NCI-H226 (cell line): ENCODE measurements around the gene CHD9.

Source experiments
- DNase-seq: peaks from one replicate; pipeline ENCODE4 v3.0.0-alpha.2; 2015

Gene CHD9

DNA sequence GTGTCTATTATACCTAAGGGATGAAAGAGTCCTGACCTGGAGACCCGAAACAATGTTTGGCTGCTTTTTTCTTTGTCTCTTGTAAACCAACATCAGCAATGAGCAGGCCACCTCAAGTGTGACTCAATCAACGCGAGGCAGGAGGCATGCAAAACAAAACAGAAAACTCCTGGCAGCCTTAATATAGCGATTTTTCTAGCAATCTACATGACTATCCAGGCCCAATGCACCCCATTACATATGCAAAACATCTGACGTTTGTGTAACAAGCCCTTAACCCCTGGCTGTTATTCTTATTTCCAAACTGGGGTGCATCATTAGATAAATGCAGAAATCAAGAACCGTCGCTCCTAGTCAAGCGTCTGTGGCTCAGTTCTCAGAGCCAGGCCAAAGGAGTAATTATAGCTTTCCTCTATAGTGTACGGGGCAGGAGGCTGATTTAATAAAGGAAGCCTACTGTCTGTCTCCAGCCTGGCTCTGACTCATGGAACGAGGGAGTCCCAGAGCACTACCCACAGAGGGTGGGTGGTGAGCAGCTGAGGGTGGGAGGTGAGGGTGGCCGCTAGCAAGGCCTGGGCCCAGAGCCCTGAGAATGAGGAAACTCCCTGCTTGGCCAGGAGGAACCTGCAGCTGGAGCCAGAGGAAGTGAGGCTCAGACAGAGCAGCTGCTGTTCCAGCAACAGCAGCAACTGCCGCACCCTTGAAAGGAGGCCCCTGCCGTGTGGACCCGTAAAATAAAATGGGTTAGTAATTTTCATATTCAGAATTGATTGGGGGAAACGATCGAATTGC is 43.9 kb downstream of the CHD9 start:
- DNase-seq, result peak; percentile 99

DNA sequence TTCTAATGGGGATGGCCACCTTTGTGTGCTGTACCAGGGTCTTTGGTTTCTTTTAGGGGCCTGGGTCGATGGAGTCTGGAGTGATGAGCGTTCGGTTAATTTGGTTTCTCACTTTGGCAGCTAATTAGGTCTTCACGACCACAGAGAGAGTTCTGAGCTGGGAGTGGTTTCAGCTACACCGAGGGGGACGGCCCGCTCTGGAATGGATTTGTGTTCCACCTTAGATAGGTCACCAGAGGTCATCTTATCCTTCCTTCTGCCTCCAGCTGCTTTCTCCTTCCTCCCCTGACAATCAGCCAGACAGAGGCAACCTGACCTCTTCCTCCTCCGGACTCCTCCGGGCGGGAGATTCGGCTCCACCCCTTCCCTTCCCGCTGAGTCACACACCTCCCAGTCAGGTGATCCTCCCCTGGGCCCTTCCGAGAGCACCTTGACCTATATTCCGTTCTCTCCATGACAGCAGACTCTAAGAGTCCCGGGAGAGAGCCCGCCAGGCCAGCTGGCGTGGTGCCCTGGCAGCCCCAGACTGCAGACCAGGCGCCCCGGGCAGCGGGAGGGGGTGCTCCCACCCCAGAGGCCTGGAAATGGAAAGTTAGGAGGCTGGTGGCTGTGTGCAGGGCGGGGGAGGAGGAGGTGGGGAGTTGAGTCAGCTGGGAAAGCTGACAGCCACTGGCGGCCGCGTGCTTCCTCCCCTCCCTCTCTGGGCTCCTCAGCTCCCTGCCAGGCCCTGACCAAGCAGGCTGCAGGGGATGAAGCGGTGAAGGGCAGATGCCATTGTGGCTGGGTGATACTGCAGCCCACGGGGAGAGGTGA is 44.7 kb downstream of the CHD9 start:
- DNase-seq, result peak; percentile 99

DNA sequence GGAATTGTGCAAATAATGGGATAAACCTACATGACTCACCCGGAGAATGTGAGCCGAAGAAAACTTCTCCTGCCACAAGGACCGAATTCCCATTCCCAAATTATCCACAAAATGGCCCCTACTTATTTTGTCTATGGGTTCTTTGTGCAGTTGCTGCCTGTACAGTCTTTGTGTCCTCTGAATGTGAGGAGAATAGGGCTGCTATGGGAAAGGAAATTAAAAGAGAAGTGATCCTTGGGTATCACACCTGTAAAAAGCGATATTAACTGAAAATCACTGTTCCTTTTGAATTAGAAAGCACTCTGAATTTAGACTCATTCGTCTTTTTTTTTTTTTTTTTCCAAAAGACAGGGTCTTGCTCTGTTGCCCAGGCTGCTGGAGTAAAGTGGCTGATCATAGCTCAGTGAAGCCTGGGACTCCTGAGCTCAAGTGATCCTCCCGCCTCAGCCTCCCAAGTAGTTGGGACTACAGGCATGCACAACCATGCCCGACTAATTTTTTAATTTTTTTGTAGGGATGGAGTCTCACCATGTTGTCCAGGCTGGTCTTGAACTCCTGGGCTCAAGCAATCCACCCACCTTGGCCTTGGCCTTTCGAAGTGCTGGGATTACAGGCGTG is 45.4 kb downstream of the CHD9 start:
- no peak for DNase-seq

DNA sequence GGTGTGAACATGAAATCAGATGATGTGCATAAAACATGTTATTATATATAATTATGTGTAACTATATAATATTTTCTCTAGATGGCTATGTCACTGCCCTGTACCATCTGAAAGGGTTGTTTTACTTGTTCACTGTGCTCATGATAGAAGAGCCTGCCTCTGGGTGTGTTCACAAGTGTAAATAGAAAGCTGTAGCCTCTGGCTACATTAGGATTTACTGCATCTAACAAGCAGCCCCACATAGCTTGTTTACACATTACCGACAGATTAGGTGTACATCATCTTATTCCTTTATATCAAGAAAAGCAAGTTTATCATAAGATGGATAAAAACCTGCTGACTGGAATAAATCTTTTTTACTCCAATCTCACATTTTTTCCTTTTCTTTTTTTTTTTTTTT is 46.1 kb downstream of the CHD9 start:
- DNase-seq, result no peak

DNA sequence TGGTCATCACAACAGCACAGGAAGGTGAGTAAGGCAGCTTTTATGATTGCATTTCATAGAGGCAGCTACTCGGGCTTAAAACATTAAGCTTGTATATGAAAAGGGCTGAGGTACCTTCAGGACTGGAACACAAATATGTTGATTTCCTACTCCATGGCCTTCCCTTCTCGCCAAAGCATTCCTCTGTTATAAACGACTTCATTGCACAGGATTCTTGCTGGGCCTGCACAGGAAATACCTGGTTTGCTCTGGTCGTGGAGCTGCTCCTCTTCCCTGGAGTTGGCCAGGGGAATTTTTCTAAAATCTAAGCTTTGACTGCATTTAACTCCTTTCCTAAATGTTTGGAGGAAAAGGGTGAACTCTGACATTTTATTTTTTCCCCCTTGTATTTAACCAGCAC is 49.0 kb downstream of the CHD9 start:
- DNase-seq, result peak; percentile 25

DNA sequence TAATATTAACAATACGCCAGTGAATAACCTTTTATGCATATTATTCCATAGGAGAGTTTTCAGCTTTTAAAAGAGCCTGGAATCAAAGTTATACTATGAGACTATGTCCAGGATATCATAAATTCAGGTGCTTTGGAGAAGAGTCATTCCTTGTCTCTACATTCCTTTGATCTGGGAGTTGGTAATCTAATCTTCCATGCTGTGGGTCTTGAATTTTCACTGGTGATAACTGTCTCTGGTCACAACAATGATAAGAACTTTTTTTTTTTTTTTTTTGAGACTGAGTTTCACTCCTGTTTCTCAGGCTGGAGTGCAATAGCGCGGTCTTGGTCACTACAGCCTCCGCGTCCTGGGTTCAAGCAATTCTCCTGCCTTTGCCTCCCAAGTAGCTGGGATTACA is 50.8 kb downstream of the CHD9 start:
- no peak for DNase-seq

DNA sequence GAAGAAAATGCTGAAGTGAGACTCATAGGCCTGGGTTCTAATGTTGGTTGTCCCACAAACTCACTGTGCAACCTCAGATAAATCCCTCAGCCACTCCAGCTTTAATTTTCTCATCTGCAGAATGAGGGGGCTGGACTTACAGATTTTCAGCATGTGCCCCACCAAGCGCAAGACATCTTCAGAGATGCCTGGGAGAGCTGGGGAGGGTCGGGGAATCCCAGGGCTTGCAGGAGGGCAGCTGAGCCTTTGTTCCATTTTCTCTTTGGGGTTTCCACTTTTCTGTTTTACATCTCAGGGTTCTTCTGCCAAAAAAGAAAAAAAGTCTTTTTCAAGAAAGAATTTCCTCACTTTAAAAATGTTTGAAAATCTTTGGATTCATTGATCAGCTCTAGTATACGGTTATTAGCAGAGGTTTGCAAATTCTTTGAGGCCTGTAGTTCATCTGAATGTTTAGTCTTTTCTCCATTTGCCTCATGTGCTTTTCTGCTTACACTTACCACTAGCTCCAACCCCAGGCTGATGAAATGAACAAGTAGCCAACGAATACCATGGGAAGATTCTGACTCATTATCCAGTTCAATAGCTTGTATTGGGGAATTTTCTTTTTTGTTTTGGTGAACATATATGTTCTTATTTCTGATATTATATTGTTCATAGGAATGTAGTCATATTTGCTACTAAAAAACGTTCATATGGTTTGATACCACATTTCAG is 56.4 kb downstream of the CHD9 start:
- no peak for DNase-seq

DNA sequence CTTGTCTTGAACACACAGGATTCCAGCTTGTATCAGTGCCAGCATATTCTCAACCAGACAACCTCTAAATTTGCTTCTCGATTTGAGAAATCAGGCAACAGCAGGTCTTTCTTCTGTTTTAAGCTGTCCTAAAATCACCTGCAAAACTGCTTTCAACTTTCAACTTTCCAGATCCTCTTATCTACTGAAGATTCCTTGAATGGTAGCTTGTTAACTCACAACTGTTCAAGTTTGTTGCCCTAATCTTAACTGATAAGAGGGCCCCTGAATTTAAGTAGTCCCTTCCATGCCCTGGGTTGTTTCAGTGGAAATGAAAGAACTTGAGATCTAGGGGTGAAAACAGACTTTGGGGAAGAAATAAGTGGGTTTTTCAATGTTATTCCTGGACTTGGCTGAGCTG is 57.2 kb downstream of the CHD9 start:
- no peak for DNase-seq

DNA sequence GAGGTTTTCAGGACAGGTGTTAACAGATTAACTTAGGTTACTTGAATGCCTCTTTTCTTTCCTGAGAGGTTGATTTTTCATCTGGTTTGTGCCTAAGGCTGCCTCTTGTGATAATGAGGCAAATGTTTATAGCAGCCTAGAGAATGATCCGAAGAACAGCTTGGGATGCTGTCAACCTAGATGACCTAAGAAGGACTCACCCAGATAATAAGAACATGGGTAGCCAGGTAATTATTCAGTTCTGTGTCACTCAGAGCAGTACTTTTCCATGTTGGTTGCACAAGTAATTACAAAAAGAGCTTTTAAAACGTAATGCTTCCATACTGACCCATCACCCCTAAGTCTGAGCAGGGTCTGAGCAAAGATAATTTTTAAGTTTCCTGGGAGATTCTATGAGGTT is 60.3 kb downstream of the CHD9 start:
- DNase-seq, result no peak

DNA sequence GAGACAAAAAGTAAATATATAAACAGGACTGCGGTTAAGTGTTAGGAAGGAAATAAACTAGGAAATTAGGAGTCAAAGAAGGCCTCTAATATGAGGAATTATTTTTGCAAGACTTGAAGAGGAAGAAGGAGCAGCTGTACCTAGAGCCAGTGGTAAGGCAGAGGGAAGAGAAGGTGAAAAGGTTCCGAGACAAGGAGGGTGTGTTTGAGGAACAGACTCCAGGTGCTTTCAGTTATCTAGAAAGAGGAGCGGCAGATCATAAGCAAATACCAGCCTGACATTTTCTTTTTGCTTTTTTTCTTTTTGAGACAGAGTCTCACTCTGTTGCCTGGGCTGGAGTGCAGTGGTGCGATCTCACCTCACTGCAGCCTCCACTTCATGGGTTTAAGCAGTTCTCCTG is 61.0 kb downstream of the CHD9 start:
- DNase-seq, result no peak

DNA sequence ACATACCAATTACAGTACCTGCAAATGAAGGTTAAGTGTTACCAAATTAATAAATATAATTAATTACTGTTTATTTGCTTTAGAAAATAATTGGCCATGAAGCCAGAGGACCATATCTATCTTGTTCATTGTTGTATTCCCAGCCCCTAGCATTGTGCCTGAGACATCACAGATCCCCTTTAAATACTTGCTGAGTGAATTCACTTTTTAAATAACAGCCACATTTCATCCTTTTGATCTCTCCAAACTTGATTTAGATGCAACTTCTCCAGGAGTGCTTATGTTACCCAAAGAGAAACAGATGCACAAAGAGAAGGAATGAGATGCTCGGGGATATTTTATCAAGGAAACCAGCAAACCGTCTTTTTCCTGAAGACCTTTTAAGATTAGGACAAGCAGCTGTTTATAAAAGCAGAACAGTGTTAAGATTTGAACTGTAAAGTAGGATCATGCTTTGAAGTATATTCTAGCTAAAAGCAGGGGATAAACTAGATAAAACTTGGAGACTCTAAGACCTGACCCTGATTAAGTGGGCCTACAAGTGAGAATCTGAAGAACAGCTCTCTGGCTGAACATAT is 66.3 kb downstream of the CHD9 start:
- DNase-seq, result no peak

DNA sequence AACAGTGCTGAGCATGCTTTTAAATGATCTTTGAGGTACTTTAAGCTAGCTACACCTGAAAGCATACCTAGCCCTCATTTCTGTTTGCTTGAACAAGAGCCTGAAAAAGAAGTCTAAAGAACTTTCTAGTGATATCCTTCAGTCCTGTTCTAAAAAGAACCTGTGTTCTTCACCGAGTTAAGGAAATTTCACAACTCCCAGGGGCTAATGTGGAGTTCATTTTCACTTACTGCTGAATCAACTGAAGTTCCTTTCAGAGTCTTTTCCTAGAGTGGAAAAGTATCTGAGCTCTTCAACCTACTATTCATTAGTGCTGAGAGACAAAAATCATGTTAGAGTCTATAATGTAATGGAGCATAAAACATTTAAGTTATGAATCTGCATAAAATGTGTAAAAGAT is 66.9 kb downstream of the CHD9 start:
- no peak for DNase-seq

DNA sequence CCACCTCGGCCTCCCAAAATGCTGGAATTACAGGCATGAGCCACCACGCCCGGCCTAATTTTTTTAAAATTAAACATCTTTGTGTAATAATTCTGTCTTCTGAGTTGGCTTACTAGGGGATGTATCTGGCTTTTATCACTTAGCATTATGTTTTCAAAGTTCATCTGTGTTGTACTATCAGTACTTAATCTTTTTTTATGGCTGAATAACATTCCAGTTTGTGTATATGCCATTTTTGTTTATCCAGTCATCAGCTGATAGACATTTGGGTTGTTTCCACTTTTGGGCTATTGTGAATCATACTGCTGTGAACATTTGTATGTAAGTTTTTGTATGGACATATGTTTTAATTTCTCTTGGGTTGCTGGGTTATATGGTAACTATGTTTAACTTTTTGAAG is 69.0 kb downstream of the CHD9 start:
- DNase-seq, result no peak

DNA sequence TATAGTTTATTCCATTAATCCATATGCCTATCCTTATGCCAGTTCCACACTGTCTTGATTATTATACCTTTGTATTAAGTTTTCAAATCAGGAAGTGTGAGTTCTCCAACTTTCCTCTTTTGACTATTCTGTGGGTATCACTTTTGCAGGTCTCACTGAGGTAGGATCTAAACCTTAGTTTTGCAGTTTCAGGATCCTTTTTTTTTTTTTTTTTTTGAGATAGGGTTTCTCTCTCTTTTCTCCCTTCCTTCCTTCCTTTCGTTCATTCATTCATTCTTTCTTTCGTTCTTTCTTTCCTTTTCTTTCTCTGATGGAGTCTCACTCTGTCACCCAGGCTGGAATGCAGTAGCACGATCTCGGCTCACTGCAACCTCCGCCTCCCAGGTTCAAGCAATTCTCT is 71.6 kb downstream of the CHD9 start:
- DNase-seq, result no peak

DNA sequence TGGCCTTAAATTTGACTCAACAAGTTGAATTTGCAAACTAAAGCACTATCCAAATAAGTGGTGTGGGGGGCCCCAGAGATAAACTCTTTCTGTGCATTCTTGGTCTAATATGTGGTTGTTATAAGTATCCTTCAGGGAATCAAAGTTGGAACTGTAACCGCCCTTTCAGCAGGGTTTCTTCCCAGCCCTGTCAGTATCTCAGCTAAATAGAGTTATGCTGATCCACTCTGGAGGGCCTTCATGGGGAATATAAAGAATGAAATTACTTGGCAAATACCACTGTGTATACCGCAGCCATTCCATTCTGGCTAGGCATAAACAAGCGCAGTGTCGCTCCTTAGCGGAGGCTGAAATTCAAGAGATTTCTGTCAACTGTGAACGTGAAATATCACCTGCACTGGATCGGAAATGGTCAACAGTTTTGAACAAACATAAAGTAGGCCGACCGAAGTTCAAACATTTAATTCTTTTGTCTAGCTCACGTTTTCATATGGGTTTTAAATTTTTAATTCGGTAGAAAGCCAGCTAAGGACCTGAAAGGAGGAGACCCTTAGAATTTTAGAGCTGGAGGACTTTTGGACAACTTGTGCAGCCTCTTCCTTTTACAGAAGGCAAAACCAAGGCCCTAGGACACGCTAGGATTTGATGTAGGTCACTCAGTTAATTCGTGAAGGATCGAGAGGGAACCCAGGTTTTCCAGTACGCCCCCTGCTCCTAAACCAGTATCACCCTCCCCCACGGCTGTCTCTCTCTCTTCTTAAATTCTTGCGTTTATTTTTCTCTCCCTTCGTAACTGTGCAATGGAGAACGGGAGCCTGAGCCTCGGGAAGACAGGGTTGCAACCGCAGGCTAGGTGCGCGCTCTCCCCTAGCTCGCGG is 74.7 kb downstream of the CHD9 start:
- no peak for DNase-seq

DNA sequence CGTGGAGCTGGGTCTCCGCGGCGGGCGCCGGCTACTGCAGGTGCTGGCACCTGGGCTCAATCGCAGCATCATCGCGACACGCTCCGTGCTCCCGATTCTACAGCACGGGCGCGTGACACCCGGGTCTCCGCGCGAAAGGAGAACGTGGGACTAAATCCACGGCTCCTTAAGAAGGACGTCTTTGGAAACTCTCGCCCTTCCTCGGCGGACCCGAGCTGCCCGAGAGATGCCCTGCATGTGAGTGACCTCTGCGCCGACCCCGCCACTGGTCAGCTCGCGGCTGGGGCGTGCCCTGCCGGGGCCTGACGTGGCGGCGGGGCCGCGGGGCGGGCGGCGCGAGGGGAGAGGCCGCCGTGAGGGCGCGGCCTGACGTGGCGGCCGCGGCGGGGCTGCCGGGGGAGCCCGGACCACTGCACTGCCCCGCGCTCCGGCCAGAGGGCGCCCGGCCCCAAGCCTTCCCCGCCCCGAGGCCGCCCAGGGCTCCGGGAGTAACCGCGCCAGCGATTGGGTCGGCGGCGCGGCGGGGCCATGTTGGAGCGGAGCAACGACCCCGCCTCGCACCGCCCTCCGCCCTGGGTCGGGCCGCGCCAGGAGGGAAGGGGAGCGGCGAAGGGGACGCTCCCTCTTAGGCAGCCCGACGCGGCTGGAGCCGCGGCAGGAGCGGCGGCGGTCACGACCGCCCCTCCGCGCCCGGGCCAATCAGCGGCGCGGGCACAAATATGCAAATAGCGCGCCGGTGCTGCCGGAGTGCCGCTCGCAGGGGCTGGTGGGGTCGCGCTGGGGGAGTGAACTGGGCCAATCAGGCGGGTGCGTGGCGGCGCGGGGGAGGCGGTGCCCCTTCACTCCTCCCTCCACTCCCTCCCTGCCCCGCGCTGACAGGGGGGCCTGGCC is 75.6 kb downstream of the CHD9 start:
- DNase-seq, result peak; percentile 95

DNA sequence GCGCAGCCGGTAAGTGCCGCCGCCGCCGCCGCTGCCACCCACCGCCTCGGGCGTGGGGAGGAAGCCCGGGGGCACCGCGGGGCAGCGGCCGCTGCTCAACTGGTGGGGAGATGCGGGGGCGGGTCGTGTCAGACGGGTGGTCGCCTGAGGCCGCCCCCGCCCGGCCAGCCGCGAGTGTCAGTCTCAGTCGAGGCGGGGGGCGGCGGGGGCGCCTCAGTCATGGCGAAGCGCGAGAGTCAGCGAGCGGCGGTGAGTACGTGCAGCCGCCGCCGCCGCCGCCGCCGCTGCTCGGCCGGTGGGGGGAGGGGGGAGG is 76.2 kb downstream of the CHD9 start:
- no peak for DNase-seq

DNA sequence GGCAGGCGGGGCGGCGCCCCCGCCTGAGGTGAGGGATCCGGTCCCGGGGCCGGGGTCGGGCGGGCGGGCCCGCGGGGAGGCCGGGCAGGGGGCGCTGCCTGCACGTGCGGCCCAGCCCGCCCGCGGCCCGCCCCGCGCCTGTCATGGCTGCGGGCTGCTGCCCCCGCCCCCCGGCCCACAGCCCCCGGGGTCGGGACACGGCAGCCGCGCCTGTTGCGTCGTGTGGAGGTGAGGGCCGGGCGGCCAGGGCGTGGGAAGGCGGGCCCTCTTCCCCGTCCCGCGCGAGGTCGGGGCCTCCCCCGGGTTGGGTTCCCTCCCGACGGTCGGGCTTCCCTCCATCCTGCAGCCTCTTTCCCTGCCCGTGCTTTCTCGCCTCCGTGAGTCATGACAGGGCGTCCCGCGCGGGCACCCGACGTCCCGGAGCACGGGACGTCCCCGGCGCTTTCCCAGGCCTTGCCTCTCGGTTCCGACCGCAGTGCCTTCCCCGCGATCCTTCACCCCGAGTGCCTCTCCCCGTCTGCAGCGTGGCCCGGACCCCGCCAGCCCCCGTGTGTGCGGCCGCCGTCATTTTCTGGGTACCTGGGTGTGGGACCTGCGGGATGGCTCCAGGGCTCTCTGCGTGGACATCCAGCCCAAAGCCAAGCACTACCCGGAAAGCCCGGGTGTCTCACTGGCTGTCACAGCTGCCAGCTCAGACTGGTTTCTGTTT is 76.7 kb downstream of the CHD9 start:
- peak; percentile 54 for DNase-seq

DNA sequence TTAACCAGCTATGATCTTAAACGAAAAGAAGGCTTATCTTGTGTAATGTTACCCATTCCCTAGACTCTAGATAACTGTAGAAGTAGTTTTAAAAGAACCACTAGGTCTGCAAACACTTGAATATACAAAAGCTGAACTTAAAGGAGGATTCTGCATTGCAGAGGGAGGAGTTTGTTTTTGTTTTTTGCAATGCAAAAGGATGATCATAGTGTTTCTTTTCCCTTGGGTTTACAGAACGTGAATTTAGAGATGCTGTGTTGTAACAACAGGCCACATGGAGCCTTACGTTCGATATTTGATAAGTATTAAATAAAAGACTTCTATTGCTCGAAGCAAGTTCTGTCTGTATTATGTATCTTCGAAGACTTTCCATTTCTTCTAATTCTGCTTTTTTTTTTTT is 77.6 kb downstream of the CHD9 start:
- no peak for DNase-seq

DNA sequence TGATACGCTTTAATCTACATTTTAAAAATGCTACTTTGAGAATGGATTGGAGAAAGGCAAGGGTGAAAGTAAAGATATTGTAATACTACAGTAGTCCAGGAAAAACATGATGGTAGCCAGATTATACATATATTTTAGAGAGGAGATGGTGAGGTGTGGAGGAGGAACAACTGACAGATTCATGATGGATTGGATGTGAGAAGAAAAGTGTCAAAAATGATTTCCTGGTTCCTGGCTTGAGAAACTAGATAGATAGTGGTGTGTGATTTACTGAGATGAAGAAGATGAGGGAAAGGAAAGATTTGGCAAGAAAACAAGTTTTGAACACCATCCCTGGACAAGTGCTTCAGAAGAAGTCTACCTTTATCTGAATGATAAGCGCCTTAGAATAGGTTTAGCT is 80.5 kb downstream of the CHD9 start:
- no peak for DNase-seq
